Measurements from ENCODE around the gene CAB39. TPM values are rescaled to one million over a fixed set of nuclear protein-coding genes. Genes with fewer than 3 reads are reported as not detected.

CAB39 gene
- total and polyA plus RNA-seq, 12 donors = 17.3 to 99.7 (median 90.0) TPM

GRCh38 chr2:230852113-230852512 lies 139.5 kb downstream of the CAB39 start:
- no peak overlapping the region for H3K27ac ChIP-seq
- H3K4me1 ChIP-seq = peaks cover 0 to 10% (median 0%) of the 10 kb centered on the region in 9 donors
- H3K4me3 ChIP-seq = no peak overlapping the region
- peaks cover 0 to 6% (median 0%) of the 10 kb centered on the region in 11 donors for H3K9me3 ChIP-seq
- H3K36me3 ChIP-seq = no peaks in the 10 kb centered on the region
- no peak for DNase-seq
- 79 to 82% methylated on average over 4 of the region's 4 CpGs for WGBS, 2 donors
- no peak for ATAC-seq
- H3K27me3 ChIP-seq = peaks cover 0 to 78% (median 54%) of the 10 kb centered on the region in 7 donors
- TF ChIP-seq, protein P1, sequence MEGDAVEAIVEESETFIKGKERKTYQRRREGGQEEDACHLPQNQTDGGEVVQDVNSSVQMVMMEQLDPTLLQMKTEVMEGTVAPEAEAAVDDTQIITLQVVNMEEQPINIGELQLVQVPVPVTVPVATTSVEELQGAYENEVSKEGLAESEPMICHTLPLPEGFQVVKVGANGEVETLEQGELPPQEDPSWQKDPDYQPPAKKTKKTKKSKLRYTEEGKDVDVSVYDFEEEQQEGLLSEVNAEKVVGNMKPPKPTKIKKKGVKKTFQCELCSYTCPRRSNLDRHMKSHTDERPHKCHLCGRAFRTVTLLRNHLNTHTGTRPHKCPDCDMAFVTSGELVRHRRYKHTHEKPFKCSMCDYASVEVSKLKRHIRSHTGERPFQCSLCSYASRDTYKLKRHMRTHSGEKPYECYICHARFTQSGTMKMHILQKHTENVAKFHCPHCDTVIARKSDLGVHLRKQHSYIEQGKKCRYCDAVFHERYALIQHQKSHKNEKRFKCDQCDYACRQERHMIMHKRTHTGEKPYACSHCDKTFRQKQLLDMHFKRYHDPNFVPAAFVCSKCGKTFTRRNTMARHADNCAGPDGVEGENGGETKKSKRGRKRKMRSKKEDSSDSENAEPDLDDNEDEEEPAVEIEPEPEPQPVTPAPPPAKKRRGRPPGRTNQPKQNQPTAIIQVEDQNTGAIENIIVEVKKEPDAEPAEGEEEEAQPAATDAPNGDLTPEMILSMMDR (IDR thresholded peaks at IDR 0.05) = no peak
- intact Hi-C loops (cut with DNase I) = no loop called here

DNA sequence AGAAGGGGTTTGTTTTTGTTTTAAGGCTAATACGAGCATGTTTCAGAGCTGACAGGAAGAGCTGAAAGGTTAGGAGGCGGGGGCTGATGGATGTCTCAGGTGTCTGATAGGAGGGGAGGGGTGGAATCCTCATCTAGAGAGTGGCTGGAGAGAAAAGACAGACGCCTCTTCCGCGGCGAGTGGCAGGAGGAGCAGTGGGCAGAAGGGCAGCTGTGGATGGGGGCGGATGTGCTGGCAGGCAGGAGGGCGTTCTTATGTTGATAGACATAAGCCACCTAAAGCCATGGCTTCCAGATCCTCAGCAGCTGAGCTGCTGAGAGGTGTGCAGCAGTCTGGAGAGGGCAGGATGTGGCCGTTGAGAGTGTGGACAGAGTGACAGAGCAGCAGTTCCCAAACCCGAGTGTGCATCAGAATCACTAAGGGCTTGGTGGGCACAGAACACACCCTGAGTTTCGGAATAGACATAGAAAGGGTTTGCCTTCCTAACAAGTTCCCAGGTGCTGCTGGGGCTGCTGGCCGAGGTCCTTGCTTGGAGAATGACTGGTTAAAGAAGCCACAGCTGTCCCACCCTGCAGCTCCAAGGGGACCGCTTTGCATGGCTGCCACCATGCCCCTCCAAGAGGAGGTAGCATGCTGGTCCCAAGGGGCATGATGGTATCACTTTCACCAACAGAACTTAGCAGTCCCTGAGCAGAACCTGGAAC lies 149.1 kb downstream of the CAB39 start:
- intact Hi-C loops (cut with DNase I) = no loop called here
- ATAC-seq = no peak
- H3K27ac ChIP-seq = no peak overlapping the region

GRCh38 chr2:230862292-230862691 lies 149.7 kb downstream of the CAB39 start:
- intact Hi-C loops (cut with DNase I) = no loop called here
- Histone ChIP-seq H3K4me3 (no peak overlapping the region), H3K27ac (no peak overlapping the region), H3K4me1 (peaks cover 4 to 31% (median 19%) of the 10 kb centered on the region in 9 donors), H3K27me3 (peaks cover 6 to 78% (median 51%) of the 10 kb centered on the region in 7 donors), H3K36me3 (no peaks in the 10 kb centered on the region), H3K9me3 (peaks cover 0 to 15% (median 0%) of the 10 kb centered on the region in 11 donors)
- WGBS, 2 donors = 84 to 92% methylated on average over 5 of the region's 5 CpGs
- TF ChIP-seq, protein P1 (IDR thresholded peaks at IDR 0.05) = no peak
- DNase-seq = no peak
- ATAC-seq = no peak

More for the DNA sequence above, 149.1 kb downstream of the CAB39 start:
- Histone ChIP-seq H3K9me3 (peaks cover 0 to 15% (median 0%) of the 10 kb centered on the region in 11 donors), H3K36me3 (no peaks in the 10 kb centered on the region), H3K4me1 (peaks cover 0 to 25% (median 14%) of the 10 kb centered on the region in 9 donors), H3K27me3 (peaks cover 6 to 83% (median 57%) of the 10 kb centered on the region in 7 donors), H3K4me3 (no peak overlapping the region)
- 23 to 38% methylated on average over 13 of the region's 13 CpGs for WGBS, 2 donors
- TF ChIP-seq, protein P1 (IDR thresholded peaks at IDR 0.05) = no peak
- no peak for DNase-seq

DNA sequence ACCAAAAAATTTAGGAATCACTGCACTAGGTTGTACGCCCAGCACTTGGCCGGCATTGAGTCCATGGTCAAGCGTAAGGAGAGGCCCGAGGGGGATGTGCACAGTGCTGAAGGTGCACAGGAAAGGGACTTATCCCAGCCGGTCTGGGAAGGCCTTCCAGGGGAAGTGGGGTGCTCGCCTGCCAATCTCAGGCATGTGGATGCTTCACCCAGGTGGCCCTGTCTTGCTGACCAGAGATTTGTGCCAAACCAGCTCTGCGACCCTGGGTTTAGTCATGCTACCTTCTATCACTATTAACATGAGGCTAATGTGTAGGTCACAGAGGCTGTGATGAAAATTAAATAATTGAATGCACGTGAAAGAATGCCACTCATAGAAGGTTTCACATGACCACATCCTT lies 150.4 kb downstream of the CAB39 start:
- 74 to 81% methylated on average over 8 of the region's 8 CpGs for WGBS, 2 donors

More for the DNA sequence above, 150.4 kb downstream of the CAB39 start:
- DNase-seq (no peak), ATAC-seq (no peak)
- no peak overlapping the region for H3K27ac ChIP-seq
- TF ChIP-seq, protein P1 (IDR thresholded peaks at IDR 0.05) = no peak
- H3K4me1 ChIP-seq = peaks cover 4 to 38% (median 25%) of the 10 kb centered on the region in 9 donors
- peaks cover 6 to 73% (median 44%) of the 10 kb centered on the region in 7 donors for H3K27me3 ChIP-seq
- H3K4me3 ChIP-seq = no peak overlapping the region
- H3K36me3 ChIP-seq = no peaks in the 10 kb centered on the region
- intact Hi-C loops (cut with DNase I) = no loop called here
- peaks cover 0 to 13% (median 0%) of the 10 kb centered on the region in 11 donors for H3K9me3 ChIP-seq
